PFSK-1 (cell line): ENCODE measurements around the gene PIEZO2.

ENCODE experiments used
- FOXP2 ChIP-seq: optimal IDR thresholded peaks from 2 replicates; pipeline ENCODE3; 2011; ENCODE audit warnings: borderline replicate concordance, control low read depth, inconsistent platforms; ENCODE audit not compliant: insufficient read depth; ENCODE audit errors: extremely low read length, extremely low read depth
- POLR2AphosphoS5 ChIP-seq: IDR thresholded peaks from 2 replicates; pipeline ENCODE4 v1.6.1; 2012; ENCODE audit warnings: low read depth, mild to moderate bottlenecking, control low read depth, low read length, moderate library complexity
- SIN3A ChIP-seq: IDR thresholded peaks from 2 replicates; pipeline ENCODE4 v1.6.1; 2012; ENCODE audit warnings: mild to moderate bottlenecking, low read length, moderate library complexity, borderline replicate concordance; ENCODE audit not compliant: insufficient read depth
- TAF1 ChIP-seq: IDR thresholded peaks from 2 replicates; pipeline ENCODE4 v1.6.1; 2012; ENCODE audit warnings: low read length, control low read depth, borderline replicate concordance; ENCODE audit not compliant: insufficient read depth
- TF ChIP-seq, protein P1 (sequence below), 2 experiments: IDR thresholded peaks; 2 replicates each; pipeline versions ENCODE4 v1.6.1 to v1.8.0; 2011 to 2012; ENCODE audit warnings: low read depth in 2 of 2, low read length in 2 of 2, control low read depth in 1 of 2, inconsistent platforms in 1 of 2, mild to moderate bottlenecking in 1 of 2, moderate library complexity in 1 of 2; ENCODE audit not compliant: insufficient read depth in 1 of 2

GRCh38 chr18:10878703-10879102, 270.7 kb downstream of the PIEZO2 start:
- TF ChIP-seq SIN3A (no peak), TAF1 (no peak), POLR2AphosphoS5 (no peak), FOXP2 (no peak)
- TF ChIP-seq, protein P1, sequence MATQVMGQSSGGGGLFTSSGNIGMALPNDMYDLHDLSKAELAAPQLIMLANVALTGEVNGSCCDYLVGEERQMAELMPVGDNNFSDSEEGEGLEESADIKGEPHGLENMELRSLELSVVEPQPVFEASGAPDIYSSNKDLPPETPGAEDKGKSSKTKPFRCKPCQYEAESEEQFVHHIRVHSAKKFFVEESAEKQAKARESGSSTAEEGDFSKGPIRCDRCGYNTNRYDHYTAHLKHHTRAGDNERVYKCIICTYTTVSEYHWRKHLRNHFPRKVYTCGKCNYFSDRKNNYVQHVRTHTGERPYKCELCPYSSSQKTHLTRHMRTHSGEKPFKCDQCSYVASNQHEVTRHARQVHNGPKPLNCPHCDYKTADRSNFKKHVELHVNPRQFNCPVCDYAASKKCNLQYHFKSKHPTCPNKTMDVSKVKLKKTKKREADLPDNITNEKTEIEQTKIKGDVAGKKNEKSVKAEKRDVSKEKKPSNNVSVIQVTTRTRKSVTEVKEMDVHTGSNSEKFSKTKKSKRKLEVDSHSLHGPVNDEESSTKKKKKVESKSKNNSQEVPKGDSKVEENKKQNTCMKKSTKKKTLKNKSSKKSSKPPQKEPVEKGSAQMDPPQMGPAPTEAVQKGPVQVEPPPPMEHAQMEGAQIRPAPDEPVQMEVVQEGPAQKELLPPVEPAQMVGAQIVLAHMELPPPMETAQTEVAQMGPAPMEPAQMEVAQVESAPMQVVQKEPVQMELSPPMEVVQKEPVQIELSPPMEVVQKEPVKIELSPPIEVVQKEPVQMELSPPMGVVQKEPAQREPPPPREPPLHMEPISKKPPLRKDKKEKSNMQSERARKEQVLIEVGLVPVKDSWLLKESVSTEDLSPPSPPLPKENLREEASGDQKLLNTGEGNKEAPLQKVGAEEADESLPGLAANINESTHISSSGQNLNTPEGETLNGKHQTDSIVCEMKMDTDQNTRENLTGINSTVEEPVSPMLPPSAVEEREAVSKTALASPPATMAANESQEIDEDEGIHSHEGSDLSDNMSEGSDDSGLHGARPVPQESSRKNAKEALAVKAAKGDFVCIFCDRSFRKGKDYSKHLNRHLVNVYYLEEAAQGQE (IDR thresholded peaks at IDR 0.05; ENCODE audit: insufficient read depth in 1 of 2, low read depth in 2 of 2, low read length in 2 of 2), result no peak
